Epithelial cell of proximal tubule (primary cell): Measurements from ENCODE around the gene CFAP299. TPM values are rescaled to one million over a fixed set of nuclear protein-coding genes. Genes with fewer than 3 reads are reported as not detected.

ENCODE experiments used
- DNase-seq: peaks from one replicate; pipeline ENCODE4 v3.0.0-alpha.2; 2011; ENCODE audit warnings: low read depth
- H3K4me3 ChIP-seq: 2 replicates; pipeline ENCODE4 v1.5.1; 2011; ENCODE audit warnings: low read depth, mild to moderate bottlenecking, low read length
- CTCF ChIP-seq: conservative IDR thresholded peaks from 2 replicates; pipeline ENCODE4 v1.5.1; 2012; ENCODE audit warnings: low read depth, mild to moderate bottlenecking, low read length
- total RNA-seq: library from RNA; depleted of rRNA; stranded (reverse); fragments of >200 nt; gene quantifications from 2 replicates; pipeline ENCODE4 v1.2.3, GENCODE V29; 2015

Gene CFAP299
- total RNA-seq, 1 donor from 2014 or later: not detected

GRCh38 chr4:80393970-80394250 is 58.4 kb downstream of the CFAP299 start:
- H3K4me3 ChIP-seq: no peak overlapping the region
- no peak for DNase-seq
- no peak for TF ChIP-seq CTCF

- DNase-seq: no peak
- no peak for TF ChIP-seq CTCF
- no peak overlapping the region for H3K4me3 ChIP-seq
Observed at GRCh38 chr4:80407246-80407645, 71.7 kb downstream of the CFAP299 start.

GRCh38 chr4:80409809-80410208 is 74.3 kb downstream of the CFAP299 start:
- TF ChIP-seq CTCF: no peak
- DNase-seq: no peak
- no peak overlapping the region for H3K4me3 ChIP-seq

- DNase-seq: no peak
- H3K4me3 ChIP-seq: no peak overlapping the region
- no peak for TF ChIP-seq CTCF
Observed at GRCh38 chr4:80412322-80412721, 76.8 kb downstream of the CFAP299 start.

- no peak for DNase-seq
- no peak overlapping the region for H3K4me3 ChIP-seq
- no peak for TF ChIP-seq CTCF
Observed at GRCh38 chr4:80413086-80413485, 77.6 kb downstream of the CFAP299 start.

- TF ChIP-seq CTCF: no peak
- no peak for DNase-seq
- no peak overlapping the region for H3K4me3 ChIP-seq
Observed at GRCh38 chr4:80417019-80417418, 81.5 kb downstream of the CFAP299 start.

- H3K4me3 ChIP-seq: no peak overlapping the region
- no peak for TF ChIP-seq CTCF
- DNase-seq: no peak
Observed at GRCh38 chr4:80419946-80420345, 84.4 kb downstream of the CFAP299 start.
